Measurements from ENCODE around the gene RBMS3.

RBMS3 gene

DNA sequence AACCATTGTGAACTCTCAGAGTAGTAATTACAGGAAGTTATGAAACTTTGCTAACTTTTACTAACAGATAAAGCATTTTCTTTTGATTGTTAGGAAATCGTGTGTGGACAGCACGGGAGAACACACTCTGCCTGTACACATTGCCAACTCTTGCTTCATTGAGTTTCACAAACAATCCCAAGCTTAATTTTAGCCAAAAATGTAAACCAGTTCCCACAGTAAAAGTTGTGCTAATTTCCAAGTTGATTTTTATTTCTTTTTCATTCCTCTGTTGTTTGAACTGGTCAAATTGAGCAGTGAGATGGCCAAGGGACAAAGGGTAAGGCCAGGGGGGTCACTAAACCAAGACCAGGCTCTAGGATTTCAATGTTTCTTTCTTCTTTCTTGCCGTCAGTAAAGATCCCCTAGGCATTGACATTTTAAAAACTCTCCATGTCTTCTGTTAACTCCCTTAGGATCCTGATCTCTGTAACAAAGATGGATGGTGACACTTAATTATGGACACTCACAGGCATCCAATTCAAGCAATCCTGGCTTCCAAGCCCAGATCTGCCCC is 414.9 kb downstream of the RBMS3 start:
- no peak for DNase-seq

DNA sequence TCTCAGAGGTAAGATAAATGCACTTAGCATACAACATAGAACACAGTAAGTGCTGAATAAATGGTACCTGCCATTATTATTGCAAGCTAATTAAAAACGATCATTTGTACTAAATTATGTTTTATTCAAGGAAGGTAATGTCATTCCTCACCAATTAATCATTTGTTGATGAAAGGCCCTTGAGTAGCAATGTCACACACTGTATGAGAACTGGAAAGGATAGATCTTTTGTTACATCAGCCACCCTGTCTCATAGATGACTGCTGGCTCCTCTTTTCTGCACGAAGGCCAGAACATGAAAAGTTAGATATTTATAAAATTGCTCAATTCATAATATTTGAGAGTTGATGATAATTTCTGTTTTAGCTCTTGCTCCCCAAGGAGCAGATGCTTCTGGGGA is 415.4 kb downstream of the RBMS3 start:
- DNase-seq: no peak

DNA sequence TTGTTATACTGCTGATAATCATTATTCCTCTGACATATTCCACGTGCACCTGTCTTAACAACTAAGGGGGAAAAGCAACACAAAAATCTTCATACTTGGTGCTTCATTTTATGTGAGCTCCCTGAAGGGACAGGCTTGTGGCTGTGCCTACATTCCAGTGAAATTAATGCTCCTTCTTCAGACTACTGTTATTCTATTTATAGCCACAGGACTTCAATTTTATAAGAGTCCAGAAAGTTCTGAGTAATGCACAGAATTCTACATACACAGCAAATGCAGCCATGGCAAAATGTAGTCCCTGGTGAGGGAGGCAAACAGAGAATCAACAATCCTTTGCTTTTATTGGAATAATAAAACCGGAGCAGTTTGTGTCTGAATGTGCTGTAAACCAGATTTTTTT is 417.1 kb downstream of the RBMS3 start:
- DNase-seq: no peak

- DNase-seq: no peak
Measured at GRCh38 chr3:29700256-29700655, 419.4 kb downstream of the RBMS3 start.

- no peak for DNase-seq
Measured at GRCh38 chr3:29701326-29701983, 420.6 kb downstream of the RBMS3 start.

DNA sequence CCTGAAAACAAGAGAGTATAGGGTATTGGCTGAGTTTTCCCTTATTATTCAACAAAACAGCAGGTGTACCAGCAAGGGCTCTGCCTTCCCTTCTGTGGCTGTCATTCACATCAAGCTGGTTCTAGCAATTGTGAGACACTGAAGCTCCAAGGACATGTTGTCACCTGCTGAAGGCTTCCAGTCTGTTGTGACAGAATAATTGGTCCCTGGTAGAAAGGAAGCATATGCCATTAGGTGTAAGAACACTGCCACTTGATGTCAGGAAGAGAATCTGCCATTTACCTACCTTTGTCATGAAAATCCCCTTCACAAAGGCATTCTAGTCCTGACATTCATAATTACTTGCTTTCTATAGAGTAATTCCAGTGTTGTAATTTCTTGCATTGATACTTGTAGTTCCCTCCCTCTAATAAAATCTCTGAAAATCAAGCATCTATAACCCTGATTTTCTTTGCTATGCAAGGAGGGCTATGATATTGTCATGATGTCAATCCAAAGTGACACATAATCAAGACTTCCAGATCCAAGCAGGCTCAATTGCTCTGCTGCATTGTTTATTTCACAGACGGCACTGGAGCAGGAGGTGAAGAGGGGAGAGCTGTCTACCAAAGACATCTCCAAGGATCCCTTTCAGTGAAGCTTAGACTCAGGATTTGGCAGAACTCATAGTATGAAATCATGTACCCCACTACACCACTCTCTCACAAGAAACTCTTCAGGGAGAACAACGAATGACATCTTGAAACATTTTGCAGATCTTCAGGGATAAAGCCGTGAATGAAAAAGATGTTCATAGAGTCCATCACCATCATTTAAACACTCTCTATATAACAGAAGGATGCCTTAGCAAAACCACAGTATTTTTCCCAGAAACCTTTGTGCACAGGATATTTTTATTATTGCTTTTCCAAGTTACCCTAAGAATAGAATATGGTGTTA is 425.3 kb downstream of the RBMS3 start:
- DNase-seq: no peak

- no peak for DNase-seq
Measured at GRCh38 chr3:29708884-29709283, 428.0 kb downstream of the RBMS3 start.

GRCh38 chr3:29711255-29711771 is 430.4 kb downstream of the RBMS3 start:
- DNase-seq: no peak

DNA sequence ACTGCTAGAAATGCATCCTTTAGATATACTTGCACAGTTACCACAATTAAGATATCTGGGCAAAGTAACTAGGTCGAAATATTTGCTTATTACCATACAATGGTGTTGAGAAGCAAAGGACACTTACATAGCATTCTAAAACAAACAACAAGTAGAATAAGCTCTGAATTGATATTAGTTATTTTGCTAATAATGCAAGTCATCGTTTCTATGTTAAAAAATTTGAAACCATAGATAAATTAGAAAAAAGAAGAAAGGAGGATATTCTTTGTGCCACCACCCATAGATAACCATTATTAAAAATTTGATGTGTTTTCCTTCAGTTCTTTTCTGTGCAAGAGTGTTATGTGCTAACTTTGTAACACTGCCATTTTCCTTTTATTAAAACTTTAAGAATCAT is 435.3 kb downstream of the RBMS3 start:
- no peak for DNase-seq

DNA sequence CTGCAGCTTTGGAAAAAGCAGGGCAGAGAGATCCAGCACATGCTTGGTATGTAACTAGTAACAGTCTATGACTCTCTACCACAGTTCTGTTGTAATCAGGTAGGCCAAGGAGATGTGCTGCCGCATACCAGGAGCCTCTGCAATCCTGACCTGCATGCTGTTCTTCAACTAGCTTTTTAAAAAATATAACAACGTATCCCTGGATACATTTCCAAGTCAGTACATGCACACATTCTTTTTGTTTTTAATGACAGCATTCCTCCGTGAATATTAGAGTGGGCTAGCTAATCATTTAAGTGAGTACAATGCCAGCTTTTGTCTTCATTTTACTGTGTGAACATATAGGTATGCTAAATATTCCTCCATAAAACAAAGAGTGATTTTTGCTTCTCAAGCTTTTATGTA is 437.8 kb downstream of the RBMS3 start:
- DNase-seq: no peak

- DNase-seq: no peak
Measured at GRCh38 chr3:29720665-29721064, 439.8 kb downstream of the RBMS3 start.

DNA sequence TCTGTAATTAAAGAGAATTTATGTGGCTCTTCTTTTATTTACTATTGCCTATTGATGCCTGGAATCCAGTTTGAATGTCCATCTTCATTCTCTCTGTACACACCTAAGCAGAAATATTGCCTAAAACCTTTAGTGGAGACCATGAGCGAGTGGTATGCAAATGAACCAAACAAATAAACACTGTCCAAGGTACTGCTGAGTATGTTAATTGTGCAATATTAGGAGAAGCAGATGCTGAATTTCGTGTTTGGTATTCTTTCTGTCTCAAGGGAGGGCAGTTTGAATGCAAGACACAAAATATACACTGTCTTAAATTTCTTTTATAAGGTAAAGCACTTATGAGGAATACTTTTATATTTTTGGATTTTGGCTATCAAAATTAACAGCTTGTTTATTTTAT is 440.9 kb downstream of the RBMS3 start:
- no peak for DNase-seq

DNA sequence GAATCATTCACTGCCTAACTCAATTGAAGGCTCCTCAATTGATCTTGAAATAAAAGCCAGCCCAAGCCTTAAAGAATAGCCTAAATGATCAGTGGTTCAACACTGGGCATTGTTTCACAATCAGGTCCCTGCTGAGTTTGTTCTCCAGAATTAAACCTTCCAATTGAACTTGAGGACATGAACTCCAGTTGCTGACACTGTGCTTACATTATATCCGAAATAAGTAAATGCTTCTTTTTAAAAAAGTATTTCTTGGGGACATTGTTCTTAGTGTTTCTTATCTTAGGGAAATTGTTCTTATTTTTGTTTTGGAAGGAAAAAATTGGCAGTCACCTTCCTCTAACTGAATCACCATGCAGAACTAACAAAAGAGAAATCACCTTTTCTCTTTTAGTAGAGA is 450.2 kb downstream of the RBMS3 start:
- DNase-seq: no peak

GRCh38 chr3:29741231-29741630 is 460.4 kb downstream of the RBMS3 start:
- no peak for DNase-seq

GRCh38 chr3:29745232-29745870 is 464.5 kb downstream of the RBMS3 start:
- DNase-seq: no peak

DNA sequence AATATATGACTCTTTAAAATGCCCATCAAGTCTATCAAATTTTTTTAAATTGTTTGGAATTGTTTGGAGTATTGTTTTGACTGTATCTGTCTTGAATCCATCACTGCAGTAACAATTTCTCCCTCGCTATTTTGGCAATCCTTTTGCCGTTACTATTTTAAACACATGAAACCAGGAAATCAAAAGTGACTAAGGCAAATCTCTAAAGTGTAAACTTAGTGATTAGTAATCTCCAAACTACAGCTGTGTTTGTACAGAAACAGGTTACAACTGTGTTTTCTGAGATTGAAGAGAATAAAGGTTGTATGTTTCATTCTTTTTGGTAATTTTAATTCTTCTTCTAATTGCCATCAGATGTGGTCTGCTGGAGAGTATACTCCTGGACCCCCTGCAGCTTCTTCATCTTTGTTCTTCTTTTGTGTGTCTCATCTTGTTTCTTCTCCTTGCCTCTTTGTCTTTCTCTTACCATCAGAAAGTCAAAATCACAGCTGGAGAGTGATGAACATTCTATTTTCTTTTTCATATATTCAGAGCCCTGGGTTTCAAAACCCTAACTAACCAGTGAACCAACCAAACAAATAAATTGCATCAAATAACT is 465.4 kb downstream of the RBMS3 start:
- no peak for DNase-seq

- no peak for DNase-seq
Measured at GRCh38 chr3:29747991-29748390, 467.1 kb downstream of the RBMS3 start.

DNA sequence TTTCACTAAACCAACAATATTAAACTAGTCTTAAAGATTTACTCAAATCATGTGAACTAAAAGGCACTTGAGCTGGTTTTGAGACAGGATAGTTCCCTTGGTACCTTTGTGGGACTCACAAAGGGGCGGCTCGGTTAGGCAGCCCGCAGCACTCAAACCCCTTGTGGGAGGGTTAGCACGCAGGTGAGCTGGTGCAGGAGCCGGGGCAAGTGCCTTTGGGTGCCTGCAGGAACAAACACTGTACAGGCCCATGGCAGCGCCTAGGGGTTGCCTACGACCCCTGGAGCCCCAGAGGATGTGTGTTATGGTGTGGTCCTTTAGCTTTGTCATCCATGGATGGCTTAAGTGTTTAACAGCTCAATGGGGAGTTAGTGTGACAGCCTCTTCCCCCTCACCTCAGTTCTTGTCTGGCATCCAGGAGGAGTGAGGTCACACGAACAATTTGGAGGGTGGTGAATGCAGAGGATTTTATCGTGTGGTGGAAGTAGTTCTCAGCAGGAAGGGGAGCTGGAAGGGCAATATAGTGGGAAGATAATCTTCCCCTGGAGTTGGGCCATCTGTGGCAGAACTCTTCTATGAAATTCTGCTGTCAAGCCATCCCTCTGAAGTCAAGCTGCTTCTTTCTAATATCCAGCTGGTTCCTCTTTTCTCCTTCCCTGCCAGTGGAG is 470.9 kb downstream of the RBMS3 start:
- no peak for DNase-seq

- DNase-seq: no peak
Measured at GRCh38 chr3:29754346-29754745, 473.5 kb downstream of the RBMS3 start.

- DNase-seq: no peak
Measured at GRCh38 chr3:29755416-29755815, 474.5 kb downstream of the RBMS3 start.

GRCh38 chr3:29757054-29757777 is 476.3 kb downstream of the RBMS3 start:
- no peak for DNase-seq

GRCh38 chr3:29758108-29758433 is 477.2 kb downstream of the RBMS3 start:
- DNase-seq: no peak

Data from SIG-M5 (cell line).